PC-9 (cell line): Measurements from ENCODE around the gene C9. TPM values are rescaled to one million over a fixed set of nuclear protein-coding genes. Genes with fewer than 3 reads are reported as not detected.

Experiments
- BruUV-seq: library from RNA; stranded (reverse); fragments of 400-500 nt; replicated peaks from 2 replicates; lab custom pipeline; 2021; lab: Mats Ljungman, UMichigan
- CTCF ChIA-PET: fragments of 300-600 bp; sonication (Branson Sonifier 250); formaldehyde crosslinking; loops from one replicate; lab custom pipeline; 2022; ENCODE audit warnings: antibody characterized with exemption; lab: Charles Lee
- POLR2A ChIA-PET: fragments of 300-600 bp; sonication (Branson Sonifier 250); formaldehyde crosslinking; loops from one replicate; lab custom pipeline; 2022; ENCODE audit warnings: antibody characterized with exemption; ENCODE audit not compliant: unreplicated experiment; lab: Charles Lee
- DNase-seq, 2 experiments: peaks; one replicate each; pipeline versions ENCODE4 v3.0.0 to v3.0.0-alpha.2; 2015 to 2022; ENCODE audit warnings: mixed read lengths in 1 of 2
- H2AFZ ChIP-seq: fragments of 200-600 bp; sonication (generic); 2 replicates; pipeline ENCODE4 v1.8.1; 2017; ENCODE audit warnings: antibody characterized with exemption
- H3F3A ChIP-seq: fragments of 200-600 bp; sonication (generic); 2 replicates; pipeline ENCODE4 v1.8.1; 2017; ENCODE audit warnings: antibody characterized with exemption, mild to moderate bottlenecking, low read depth; ENCODE audit not compliant: insufficient read depth
- H3K27ac ChIP-seq: fragments of 200-600 bp; sonication (generic); 2 replicates; pipeline ENCODE4 v1.6.1; 2016; ENCODE audit warnings: mixed run types
- H3K27me3 ChIP-seq: fragments of 200-600 bp; sonication (generic); 2 replicates; pipeline ENCODE4 v1.6.1; 2016; ENCODE audit warnings: low read depth, mixed run types; ENCODE audit not compliant: insufficient read depth
- H3K36me3 ChIP-seq: fragments of 200-600 bp; sonication (generic); 2 replicates; pipeline ENCODE4 v1.6.1; 2016; ENCODE audit warnings: low read depth, mixed run types
- H3K4me1 ChIP-seq: fragments of 200-600 bp; sonication (generic); replicated peaks from 2 replicates; pipeline ENCODE4 v1.6.1; 2016; ENCODE audit warnings: mixed run types; ENCODE audit not compliant: insufficient read depth
- H3K4me2 ChIP-seq: fragments of 200-600 bp; sonication (generic); 2 replicates; pipeline ENCODE4 v1.6.1; 2017; ENCODE audit warnings: mixed run types
- H3K4me3 ChIP-seq: fragments of 200-600 bp; sonication (generic); 2 replicates; pipeline ENCODE4 v1.6.1; 2016; ENCODE audit warnings: mixed run types
- H3K79me2 ChIP-seq: fragments of 200-600 bp; sonication (generic); 2 replicates; pipeline ENCODE4 v1.6.1; 2017; ENCODE audit warnings: low read depth, mixed run types
- H3K9me2 ChIP-seq: fragments of 200-600 bp; sonication (generic); 2 replicates; pipeline ENCODE4 v1.8.1; 2017; ENCODE audit warnings: mild to moderate bottlenecking; ENCODE audit not compliant: insufficient read depth
- H3K9me3 ChIP-seq: fragments of 200-600 bp; sonication (generic); 2 replicates; pipeline ENCODE4 v1.8.1; 2016; ENCODE audit warnings: low read depth; ENCODE audit not compliant: insufficient read depth
- H4K20me1 ChIP-seq: fragments of 200-600 bp; sonication (generic); 2 replicates; pipeline ENCODE4 v1.8.1; 2017; ENCODE audit not compliant: insufficient read depth
- CTCF ChIP-seq: fragments of 200-600 bp; sonication (generic); conservative IDR thresholded peaks from 2 replicates; pipeline ENCODE4 v1.6.1; 2017; ENCODE audit warnings: mixed run types, antibody characterized with exemption, mild to moderate bottlenecking, moderate library complexity
- EZH2 ChIP-seq: fragments of 200-600 bp; sonication (generic); IDR thresholded peaks from 2 replicates; pipeline ENCODE4 v1.8.0; 2017; ENCODE audit warnings: antibody characterized with exemption, low read depth
- intact Hi-C: fragments of 100-400 bp; cut with micrococcal nuclease; formaldehyde crosslinking; loops from one replicate; pipeline ENCODE4 v1.10.0; 2022; ENCODE audit not compliant: unreplicated experiment
- total RNA-seq: library from RNA; stranded (reverse); gene quantifications from 2 replicates; pipeline ENCODE4 v1.2.3, GENCODE V29; 2021

The C9 gene
- total RNA-seq, 1 experiment from 2014 or later, result not detected

- H2AFZ ChIP-seq, result no peak overlapping the region
- intact Hi-C loops, result no loop called here
- H3K9me3 ChIP-seq, result no peaks in the 10 kb centered on the region
- no peaks in the 10 kb centered on the region for H3K79me2 ChIP-seq
- ChIA-PET CTCF (interaction anchor here (0.7 kb wide), 1 partner anchor 61 kb away, joined by 3 read pairs; no protein-coding TSS in a partner anchor), POLR2A (no interaction called here)
- H3K36me3 ChIP-seq, result no peaks in the 10 kb centered on the region
- TF ChIP-seq EZH2 (no peak), CTCF (no peak)
- H3K27ac ChIP-seq, result no peak overlapping the region
- BruUV-seq, result no TSS peak
- H3K27me3 ChIP-seq, result no peaks in the 10 kb centered on the region
- H4K20me1 ChIP-seq, result no peaks in the 10 kb centered on the region
- H3K4me1 ChIP-seq, result no peaks in the 10 kb centered on the region
- H3K9me2 ChIP-seq, result no peaks in the 10 kb centered on the region
- no peak overlapping the region for H3K4me2 ChIP-seq
- H3K4me3 ChIP-seq, result no peak overlapping the region
- no peak for DNase-seq
- no peaks in the 10 kb centered on the region for H3F3A ChIP-seq
Measured at GRCh38 chr5:39315995-39316394, 48.3 kb downstream of the C9 start.

GRCh38 chr5:39314591-39314990 lies 49.7 kb downstream of the C9 start:
- Histone ChIP-seq H3K27ac (no peak overlapping the region), H2AFZ (no peak overlapping the region), H3K79me2 (no peaks in the 10 kb centered on the region), H3K4me2 (no peak overlapping the region), H3K9me2 (no peaks in the 10 kb centered on the region), H3K4me3 (no peak overlapping the region), H3K4me1 (no peaks in the 10 kb centered on the region), H3K36me3 (no peaks in the 10 kb centered on the region), H3K27me3 (no peaks in the 10 kb centered on the region), H4K20me1 (no peaks in the 10 kb centered on the region), H3K9me3 (no peaks in the 10 kb centered on the region), H3F3A (no peaks in the 10 kb centered on the region)
- ChIA-PET POLR2A (interaction anchor here (0.7 kb wide), 1 partner anchor 129 kb away, joined by 4 read pairs; no protein-coding TSS in a partner anchor), CTCF (no interaction called here)
- no peak for DNase-seq
- intact Hi-C loops, result no loop called here
- TF ChIP-seq EZH2, result no peak
- no peak for TF ChIP-seq CTCF
- no TSS peak for BruUV-seq

- H2AFZ ChIP-seq, result peak overlapping the region; percentile 11; the same call in 1 of the 2 replicates
- intact Hi-C loops, result no loop called here
- H3K4me3 ChIP-seq, result no peak overlapping the region
- no TSS peak for BruUV-seq
- H3K4me1 ChIP-seq, result no peaks in the 10 kb centered on the region
- no peak overlapping the region for H3K27ac ChIP-seq
- ChIA-PET CTCF (no interaction called here), POLR2A (no interaction called here)
- no peak for TF ChIP-seq EZH2
- TF ChIP-seq CTCF, result no peak
- no peak for DNase-seq
- H3K9me2 ChIP-seq, result peaks cover 2% of the 10 kb centered on the region; the same call in 1 of the 2 replicates
- H3K27me3 ChIP-seq, result no peaks in the 10 kb centered on the region
- H3F3A ChIP-seq, result no peaks in the 10 kb centered on the region
- no peaks in the 10 kb centered on the region for H4K20me1 ChIP-seq
- H3K4me2 ChIP-seq, result no peak overlapping the region
- no peaks in the 10 kb centered on the region for H3K79me2 ChIP-seq
- 0 out of 2 replicates have a peak, but pooled peaks cover 5% of the 10 kb centered on the region for H3K9me3 ChIP-seq
- H3K36me3 ChIP-seq, result no peaks in the 10 kb centered on the region
Measured at GRCh38 chr5:39309534-39309933, 54.8 kb downstream of the C9 start.
